Measurements from ENCODE around the gene KCNQ1. TPM values are rescaled to one million over a fixed set of nuclear protein-coding genes. Genes with fewer than 3 reads are reported as not detected.

Gene KCNQ1
- total RNA-seq, 1 donor from 2014 or later: 52.9 TPM

- no peak for TF ChIP-seq CTCF (IDR thresholded peaks at IDR 0.05)
- DNase-seq (peak; percentile 61), ATAC-seq (no peak)
- Histone ChIP-seq H3K4me1 (peaks cover 34% of the 10 kb centered on the region), H3K36me3 (no peaks in the 10 kb centered on the region), H3K27me3 (no peaks in the 10 kb centered on the region), H3K27ac (no peak overlapping the region), H3K9me3 (no peaks in the 10 kb centered on the region), H3K4me3 (no peak overlapping the region)
- intact Hi-C loops (cut with DNase I): no loop called here
These were observed 331.7 kb downstream of the KCNQ1 start for GRCh38 chr11:2776351-2777061.

- intact Hi-C loops (cut with DNase I): no loop called here
- Histone ChIP-seq H3K9me3 (no peaks in the 10 kb centered on the region), H3K27ac (no peak overlapping the region)
These were observed 332.6 kb downstream of the KCNQ1 start for GRCh38 chr11:2777386-2777785.

GRCh38 chr11:2777871-2778629 lies 333.2 kb downstream of the KCNQ1 start:
- no peak for TF ChIP-seq CTCF (IDR thresholded peaks at IDR 0.05)
- Histone ChIP-seq H3K27me3 (no peaks in the 10 kb centered on the region), H3K36me3 (no peaks in the 10 kb centered on the region), H3K9me3 (no peaks in the 10 kb centered on the region), H3K27ac (peak overlapping the region; percentile 84), H3K4me3 (no peak overlapping the region), H3K4me1 (peaks cover 34% of the 10 kb centered on the region)
- no peak for ATAC-seq
- DNase-seq: peak; percentile 64
- intact Hi-C loops (cut with DNase I): no loop called here

More at GRCh38 chr11:2777386-2777785, 332.6 kb downstream of the KCNQ1 start:
- no peak for ATAC-seq
- H3K27me3 ChIP-seq: no peaks in the 10 kb centered on the region
- H3K4me3 ChIP-seq: no peak overlapping the region
- DNase-seq: peak; percentile 56
- H3K36me3 ChIP-seq: no peaks in the 10 kb centered on the region
- H3K4me1 ChIP-seq: peaks cover 34% of the 10 kb centered on the region
- TF ChIP-seq CTCF (IDR thresholded peaks at IDR 0.05): no peak

GRCh38 chr11:2778630-2779498 lies 334.1 kb downstream of the KCNQ1 start:
- Histone ChIP-seq H3K4me1 (peaks cover 34% of the 10 kb centered on the region), H3K27ac (peak overlapping the region; percentile 84), H3K36me3 (no peaks in the 10 kb centered on the region), H3K9me3 (no peaks in the 10 kb centered on the region), H3K27me3 (no peaks in the 10 kb centered on the region), H3K4me3 (no peak overlapping the region)
- peak; percentile 85 for ATAC-seq
- DNase-seq: peak; percentile 92
- TF ChIP-seq CTCF (IDR thresholded peaks at IDR 0.05): peak; percentile 31
- intact Hi-C loops (cut with DNase I): no loop called here

GRCh38 chr11:2779499-2779980 lies 334.7 kb downstream of the KCNQ1 start:
- peak overlapping the region; percentile 84 for H3K27ac ChIP-seq
- DNase-seq (no peak), ATAC-seq (no peak)
- no peaks in the 10 kb centered on the region for H3K27me3 ChIP-seq
- H3K4me1 ChIP-seq: peaks cover 34% of the 10 kb centered on the region
- TF ChIP-seq CTCF (IDR thresholded peaks at IDR 0.05): no peak
- intact Hi-C loops (cut with DNase I): no loop called here
- H3K9me3 ChIP-seq: no peaks in the 10 kb centered on the region
- no peaks in the 10 kb centered on the region for H3K36me3 ChIP-seq
- H3K4me3 ChIP-seq: no peak overlapping the region

Measured in upper lobe of right lung (tissue), 1 donor.